GM12873 (cell line): ENCODE data around the gene SMC4.

Experiments used
- CTCF ChIP-seq: IDR thresholded peaks from 2 replicates; pipeline ENCODE4 v1.5.1; 2012; ENCODE audit warnings: low read depth, mild to moderate bottlenecking, moderate library complexity, low read length, control low read depth; ENCODE audit not compliant: insufficient read depth; ENCODE audit errors: missing control alignments

Gene SMC4

GRCh38 chr3:160373655-160374054, 25.8 kb upstream of the SMC4 start:
- TF ChIP-seq CTCF = no peak

- no peak for TF ChIP-seq CTCF
These were observed 25.0 kb upstream of the SMC4 start for GRCh38 chr3:160374472-160374871.

- no peak for TF ChIP-seq CTCF
These were observed 24.5 kb upstream of the SMC4 start for GRCh38 chr3:160374925-160375324.

GRCh38 chr3:160376681-160377080, 22.8 kb upstream of the SMC4 start:
- TF ChIP-seq CTCF = no peak

- TF ChIP-seq CTCF = no peak
These were observed 20.9 kb upstream of the SMC4 start for GRCh38 chr3:160378331-160379109.

- no peak for TF ChIP-seq CTCF
These were observed 19.7 kb upstream of the SMC4 start for GRCh38 chr3:160379628-160380214.

GRCh38 chr3:160381470-160381869, 18.0 kb upstream of the SMC4 start:
- TF ChIP-seq CTCF = no peak
